NCI-H82 treated with DMSO at 0.1 percent for 48 hours (cell line): ENCODE data around the gene IPO9.

Source experiments
- DNase-seq: peaks from one replicate; lab custom pipeline; 2025; ENCODE audit not compliant: unreplicated experiment; lab: John Stamatoyannopoulos, UW

IPO9 gene

DNA sequence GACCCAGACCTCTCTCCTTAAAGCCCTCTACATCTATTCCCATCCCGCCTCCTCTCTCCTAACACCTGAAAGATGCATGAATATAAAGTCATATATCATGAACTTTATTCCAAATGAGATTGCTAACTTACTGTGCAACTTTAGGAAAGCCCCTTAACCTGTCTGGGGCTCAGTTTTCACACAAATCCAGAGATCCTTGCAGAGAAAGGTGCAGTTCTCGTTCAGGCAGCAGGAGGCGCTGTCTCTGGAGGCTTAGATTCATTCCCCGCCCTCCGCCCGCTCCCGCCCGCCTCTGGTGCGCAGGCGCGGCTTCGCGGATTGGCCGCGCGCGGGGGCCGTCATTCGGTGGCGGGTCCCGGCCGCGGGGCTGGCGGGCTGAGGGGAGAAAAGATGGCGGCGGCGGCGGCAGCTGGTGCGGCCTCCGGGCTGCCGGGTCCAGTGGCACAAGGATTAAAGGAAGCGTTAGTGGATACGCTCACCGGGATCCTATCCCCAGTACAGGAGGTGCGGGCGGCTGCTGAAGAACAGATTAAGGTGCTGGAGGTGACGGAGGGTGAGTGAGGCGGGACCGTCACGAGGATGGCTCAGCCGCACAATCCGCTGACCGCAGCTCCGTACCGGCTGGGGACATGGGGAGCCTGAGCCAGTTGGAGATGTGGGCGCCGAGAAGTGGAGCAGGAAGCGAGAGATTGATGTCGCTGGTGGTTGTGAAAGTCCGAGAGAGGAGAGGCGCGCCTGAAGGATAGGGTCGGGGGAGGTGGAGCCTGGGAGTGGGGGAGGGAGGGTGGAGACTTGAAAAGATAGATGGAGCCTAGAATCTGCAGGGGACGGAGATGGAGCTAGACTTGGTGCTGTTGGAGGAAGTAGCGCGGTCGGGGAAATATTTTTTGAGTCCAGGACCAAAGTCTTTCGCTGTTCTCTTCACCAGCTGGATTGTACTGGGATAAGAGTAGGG lies at the start of gene IPO9:
Gene IPO9 (plus strand): TSS at position 338 of the 955 bp plus-strand sequence. CDS start 53 bp downstream, at position 391.
- peak; percentile 92 for DNase-seq

GRCh38 chr1:201779351-201779880 lies 49.5 kb upstream of the IPO9 start:
- no peak for DNase-seq

GRCh38 chr1:201780952-201781351 lies 48.0 kb upstream of the IPO9 start:
- DNase-seq = no peak

DNA sequence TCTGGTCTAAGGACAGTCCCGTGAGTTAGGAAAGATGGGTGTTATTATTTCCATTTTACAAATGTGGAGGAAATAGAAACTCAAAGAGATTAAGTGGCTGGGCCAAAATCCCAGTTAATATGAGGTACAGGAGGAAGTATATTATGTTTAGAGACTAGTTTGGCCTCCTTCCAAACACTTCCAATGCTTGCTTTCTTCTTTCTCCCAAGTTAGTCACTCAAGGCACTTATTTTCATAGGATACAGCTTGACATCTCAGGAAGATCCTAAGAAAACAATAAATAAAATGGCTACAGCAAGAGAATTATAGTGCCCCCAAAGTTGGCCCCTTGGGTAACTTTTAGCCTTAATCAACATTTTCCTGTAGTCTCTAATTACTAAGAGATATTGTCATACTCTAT lies 47.5 kb upstream of the IPO9 start:
- no peak for DNase-seq

- no peak for DNase-seq
These were observed 46.6 kb upstream of the IPO9 start for GRCh38 chr1:201782353-201782752.

- DNase-seq = peak; percentile 34
These were observed 45.9 kb upstream of the IPO9 start for GRCh38 chr1:201783058-201783457.

- no peak for DNase-seq
These were observed 45.4 kb upstream of the IPO9 start for GRCh38 chr1:201783572-201783971.

- no peak for DNase-seq
These were observed 43.7 kb upstream of the IPO9 start for GRCh38 chr1:201785291-201785690.

GRCh38 chr1:201786824-201787223 lies 42.1 kb upstream of the IPO9 start:
- no peak for DNase-seq

DNA sequence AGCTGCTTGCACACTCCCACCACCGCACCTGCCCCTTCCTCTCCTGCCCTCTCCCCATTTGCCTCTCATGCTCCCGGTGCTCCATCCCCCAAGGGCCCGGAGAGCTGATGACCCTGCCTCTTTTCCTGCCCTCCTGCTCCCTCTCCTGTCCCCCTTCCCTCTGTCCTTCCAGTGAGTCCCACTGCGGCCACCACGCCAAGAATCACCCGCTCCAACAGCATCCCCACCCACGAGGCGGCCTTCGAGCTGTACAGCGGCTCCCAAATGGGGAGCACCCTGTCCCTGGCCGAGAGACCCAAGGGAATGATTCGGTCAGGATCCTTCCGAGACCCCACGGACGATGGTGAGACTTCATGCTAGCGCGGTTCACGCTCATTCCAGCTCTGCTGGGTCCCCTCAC lies 40.7 kb upstream of the IPO9 start:
- no peak for DNase-seq

GRCh38 chr1:201789245-201789644 lies 39.7 kb upstream of the IPO9 start:
- DNase-seq = no peak

GRCh38 chr1:201790261-201790660 lies 38.7 kb upstream of the IPO9 start:
- DNase-seq = no peak

DNA sequence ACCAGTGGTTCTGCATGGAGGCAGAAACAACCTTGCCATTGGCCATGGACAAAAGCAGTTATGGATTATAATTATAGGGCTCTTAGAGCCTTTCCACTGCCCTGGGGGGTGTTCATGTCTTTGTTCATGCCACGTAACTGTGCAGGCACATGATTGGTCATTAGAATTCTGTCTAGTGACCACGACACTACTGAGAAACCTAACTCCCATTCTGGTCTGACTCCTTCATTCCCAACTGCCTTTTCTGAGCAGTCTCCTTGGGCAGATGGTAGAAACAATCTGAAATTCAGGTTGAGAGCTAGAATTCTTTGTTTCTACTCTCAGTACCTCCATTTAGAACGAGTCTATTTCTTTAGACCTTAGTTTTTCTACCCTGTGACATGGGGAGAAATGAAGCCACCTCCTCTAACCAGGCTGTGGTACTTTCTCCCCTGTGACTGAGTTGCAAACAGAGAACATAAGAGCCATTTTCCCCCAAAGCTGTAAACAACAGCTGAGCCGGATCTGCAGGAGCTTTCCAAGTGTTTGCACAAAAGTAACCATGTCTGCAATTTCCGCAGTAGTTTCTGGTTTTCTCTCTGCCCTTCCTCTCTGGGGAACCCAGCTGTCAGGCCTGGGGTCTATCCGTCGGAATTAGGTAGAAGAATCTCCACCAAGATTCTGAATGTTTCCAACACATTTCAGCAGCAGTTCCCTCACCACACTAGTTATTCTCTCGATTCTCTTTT lies 37.7 kb upstream of the IPO9 start:
- DNase-seq = no peak

- no peak for DNase-seq
These were observed 37.2 kb upstream of the IPO9 start for GRCh38 chr1:201791779-201792173.

GRCh38 chr1:201792534-201793305 lies 36.2 kb upstream of the IPO9 start:
- peak; percentile 86 for DNase-seq

GRCh38 chr1:201793306-201793925 lies 35.5 kb upstream of the IPO9 start:
- no peak for DNase-seq

GRCh38 chr1:201795066-201795465 lies 33.9 kb upstream of the IPO9 start:
- peak; percentile 19 for DNase-seq

- no peak for DNase-seq
These were observed 28.7 kb upstream of the IPO9 start for GRCh38 chr1:201800246-201800645.

- no peak for DNase-seq
These were observed 22.2 kb upstream of the IPO9 start for GRCh38 chr1:201806801-201807200.

DNA sequence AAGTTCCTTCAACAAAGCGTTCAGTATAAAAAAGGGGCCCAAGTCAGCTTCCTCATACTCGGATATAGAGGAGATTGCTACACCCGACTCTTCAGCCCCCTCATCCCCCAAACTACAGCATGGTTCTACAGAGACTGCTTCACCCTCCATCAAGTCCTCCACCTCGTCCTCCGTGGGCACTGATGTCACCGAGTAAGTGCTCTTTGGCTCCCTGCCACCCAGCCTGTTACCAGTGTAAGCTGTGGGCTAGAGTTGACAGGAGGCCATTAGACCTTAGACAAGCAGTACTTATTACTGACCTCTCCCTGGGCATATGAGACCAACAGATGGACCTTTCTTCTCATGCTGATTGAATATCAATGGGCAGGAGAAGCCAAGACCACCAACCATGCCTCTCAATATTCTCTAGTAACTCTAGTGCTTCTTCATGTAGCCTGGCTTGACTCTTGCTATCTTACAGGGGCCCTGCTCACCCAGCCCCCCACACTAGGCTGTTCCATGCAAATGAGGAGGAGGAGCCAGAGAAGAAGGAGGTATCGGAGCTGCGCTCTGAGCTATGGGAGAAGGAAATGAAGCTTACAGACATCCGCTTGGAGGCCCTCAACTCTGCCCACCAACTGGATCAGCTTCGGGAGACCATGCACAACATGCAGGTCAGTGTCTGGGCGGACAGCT lies 20.9 kb upstream of the IPO9 start:
- DNase-seq = no peak
